GM11168 (cell line): Measurements from ENCODE around the gene ITPKB.

Experiments used
- in situ Hi-C: fragments of 300-500 bp; cut with MboI; formaldehyde crosslinking; loops from one replicate; pipeline ENCODE4 v1.12.0; 2022; ENCODE audit warnings: low sequenced_read_pairs; ENCODE audit not compliant: unreplicated experiment

ITPKB gene

DNA sequence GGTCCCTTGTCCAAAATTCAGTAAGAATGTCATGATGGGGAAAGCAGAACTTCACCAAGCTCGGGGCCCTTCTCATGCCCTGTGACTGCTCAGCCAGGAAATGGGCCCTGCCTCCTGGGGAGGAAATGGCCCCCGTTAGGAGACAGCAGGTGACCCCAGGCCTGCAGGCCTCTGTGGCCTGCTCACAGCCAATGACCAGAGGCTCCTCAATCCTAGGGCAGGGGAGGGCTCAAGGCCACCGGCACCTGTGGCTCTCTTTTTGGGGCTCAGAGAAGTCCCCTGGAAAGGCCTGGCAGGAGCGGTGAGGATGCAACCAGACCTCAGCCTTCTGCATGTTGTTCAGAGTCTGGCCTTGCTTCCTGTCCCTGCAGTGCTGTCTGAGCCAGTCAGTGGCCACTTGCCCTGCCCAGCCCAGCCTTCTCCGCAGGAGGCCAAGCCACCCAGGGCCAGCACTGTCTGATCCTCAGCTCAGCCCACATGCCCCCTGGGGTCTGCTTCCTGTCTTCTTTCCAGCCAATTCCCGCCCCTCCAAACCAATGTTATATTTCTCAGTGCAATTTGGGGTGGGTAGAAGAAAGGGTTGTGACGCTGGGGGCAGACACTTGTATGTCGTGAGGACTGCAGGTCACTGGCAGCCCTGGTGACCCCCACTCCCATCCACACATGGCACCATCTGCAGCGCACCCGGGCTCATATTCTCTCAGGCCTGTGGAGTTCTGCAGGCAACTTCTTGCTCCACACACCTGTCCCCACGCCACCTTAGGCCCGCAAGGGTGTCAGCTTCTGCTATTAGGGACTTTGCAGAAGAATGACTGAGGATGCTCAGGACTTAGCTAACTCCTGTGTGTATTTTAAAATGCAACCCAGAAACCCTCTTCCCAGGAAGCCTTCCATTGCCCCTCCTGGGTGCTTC lies 83.6 kb downstream of the ITPKB start:
- in situ Hi-C loops, result loop anchor here (10.0 kb wide), 1 partner anchor 79 kb away; the partner anchor contains the start of gene ITPKB

- in situ Hi-C loops, result loop anchor here (10.0 kb wide), 1 partner anchor 80 kb away; the partner anchor contains the start of gene ITPKB
These were observed 84.4 kb downstream of the ITPKB start for GRCh38 chr1:226654668-226655055.

- in situ Hi-C loops, result loop anchor here (10.0 kb wide), 1 partner anchor 81 kb away; the partner anchor contains the start of gene ITPKB
These were observed 84.9 kb downstream of the ITPKB start for GRCh38 chr1:226654046-226654667.

GRCh38 chr1:226653311-226653921 lies 85.7 kb downstream of the ITPKB start:
- in situ Hi-C loops, result loop anchor here (10.0 kb wide), 1 partner anchor 81 kb away; the partner anchor contains the start of gene ITPKB

GRCh38 chr1:226652613-226653012 lies 86.5 kb downstream of the ITPKB start:
- in situ Hi-C loops, result loop anchor here (10.0 kb wide), 1 partner anchor 82 kb away; the partner anchor contains the start of gene ITPKB

DNA sequence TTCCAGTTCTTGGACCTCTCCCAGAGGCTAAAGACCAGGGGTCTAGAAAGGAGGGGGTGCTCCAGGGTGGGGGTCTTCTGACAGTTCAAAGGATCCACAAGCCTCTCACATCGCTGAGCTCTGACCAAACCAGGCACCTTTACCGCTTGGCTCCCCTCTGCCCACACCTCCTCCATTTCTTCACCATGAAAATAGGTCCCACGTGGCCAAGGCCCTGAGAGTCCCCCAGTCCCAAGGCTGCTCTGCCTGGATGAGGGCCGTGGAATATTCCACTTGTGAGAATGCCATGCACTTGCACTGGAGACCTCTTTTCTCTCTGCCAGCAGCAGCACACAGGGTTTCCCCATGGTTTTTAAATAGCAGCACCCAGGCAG lies 87.4 kb downstream of the ITPKB start:
- in situ Hi-C loops, result loop anchor here (10.0 kb wide), 1 partner anchor 83 kb away; the partner anchor contains the start of gene ITPKB

GRCh38 chr1:226651041-226651731 lies 87.9 kb downstream of the ITPKB start:
- in situ Hi-C loops, result loop anchor here (10.0 kb wide), 1 partner anchor 84 kb away; the partner anchor contains the start of gene ITPKB

DNA sequence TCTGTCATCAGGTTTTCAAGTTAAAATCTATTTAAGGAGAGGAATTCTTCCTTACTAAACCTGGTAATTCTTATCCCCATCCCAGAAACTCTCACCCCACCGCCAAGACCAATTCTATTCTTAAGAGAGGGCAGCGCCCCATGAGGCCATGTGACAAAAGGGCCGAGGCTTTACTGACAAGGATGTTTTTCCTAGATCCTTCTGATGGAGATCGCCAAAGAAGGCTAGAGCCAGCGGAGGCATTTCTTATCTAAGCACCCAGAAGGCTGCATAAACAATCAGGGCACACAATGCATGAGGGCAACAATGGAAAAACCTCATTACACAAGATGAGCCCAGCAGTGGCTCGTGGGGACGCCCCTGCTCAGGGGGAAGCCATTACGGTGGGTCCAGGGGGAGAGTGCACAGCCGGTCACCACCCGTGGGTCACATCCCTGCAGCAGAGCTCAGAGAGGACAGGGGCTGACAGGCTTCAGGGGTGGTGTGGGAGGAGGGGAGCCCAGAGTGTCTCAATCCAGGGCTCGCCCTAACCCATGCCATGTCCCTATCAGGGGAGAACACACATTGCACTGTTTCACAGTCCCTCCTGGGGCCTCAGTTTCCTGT lies 88.7 kb downstream of the ITPKB start:
- in situ Hi-C loops, result loop anchor here (10.0 kb wide), 1 partner anchor 84 kb away; the partner anchor contains the start of gene ITPKB

DNA sequence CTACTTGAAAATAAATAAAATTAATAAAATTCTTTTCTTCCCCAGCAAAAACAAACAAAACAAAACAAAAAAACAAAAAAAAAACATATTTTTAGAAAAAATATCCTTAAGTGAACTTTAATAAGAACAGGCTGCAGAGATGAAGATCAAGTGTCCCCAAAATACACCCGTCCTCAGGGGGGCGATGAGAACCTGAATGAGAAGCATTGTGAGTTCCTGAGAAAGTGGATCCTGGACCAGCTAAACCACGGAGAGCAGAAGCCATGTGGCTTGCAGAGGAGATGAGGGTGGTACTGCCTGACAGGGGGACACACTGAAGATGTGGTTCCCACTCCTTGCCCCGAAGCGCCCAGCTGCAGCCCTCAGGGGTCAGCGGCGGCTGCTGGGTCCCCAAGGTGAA lies 89.3 kb downstream of the ITPKB start:
- in situ Hi-C loops, result loop anchor here (10.0 kb wide), 1 partner anchor 85 kb away; the partner anchor contains the start of gene ITPKB

- in situ Hi-C loops, result no loop called here
These were observed 89.8 kb downstream of the ITPKB start for GRCh38 chr1:226649244-226649643.

- in situ Hi-C loops, result no loop called here
These were observed 90.7 kb downstream of the ITPKB start for GRCh38 chr1:226648421-226648820.

DNA sequence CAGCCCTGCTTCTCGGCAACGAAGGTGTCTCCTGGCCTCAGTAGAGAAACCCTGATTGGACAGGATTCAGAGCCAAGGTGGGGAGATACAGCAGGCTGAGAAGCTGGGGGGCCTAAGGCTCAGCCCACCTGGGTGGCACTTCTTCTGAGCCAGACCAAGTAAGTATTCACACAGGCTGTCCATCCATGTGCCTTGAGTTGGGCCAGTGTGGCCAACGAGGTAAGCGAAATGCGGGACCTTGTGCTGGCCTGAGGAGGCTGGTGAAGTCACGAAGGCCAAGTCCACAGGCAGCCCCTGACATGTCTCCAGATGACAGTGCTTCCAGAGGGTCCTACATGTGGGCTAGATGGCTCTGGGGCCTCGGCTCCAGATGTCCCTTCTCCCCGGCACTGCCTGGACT lies 91.4 kb downstream of the ITPKB start:
- in situ Hi-C loops, result no loop called here

DNA sequence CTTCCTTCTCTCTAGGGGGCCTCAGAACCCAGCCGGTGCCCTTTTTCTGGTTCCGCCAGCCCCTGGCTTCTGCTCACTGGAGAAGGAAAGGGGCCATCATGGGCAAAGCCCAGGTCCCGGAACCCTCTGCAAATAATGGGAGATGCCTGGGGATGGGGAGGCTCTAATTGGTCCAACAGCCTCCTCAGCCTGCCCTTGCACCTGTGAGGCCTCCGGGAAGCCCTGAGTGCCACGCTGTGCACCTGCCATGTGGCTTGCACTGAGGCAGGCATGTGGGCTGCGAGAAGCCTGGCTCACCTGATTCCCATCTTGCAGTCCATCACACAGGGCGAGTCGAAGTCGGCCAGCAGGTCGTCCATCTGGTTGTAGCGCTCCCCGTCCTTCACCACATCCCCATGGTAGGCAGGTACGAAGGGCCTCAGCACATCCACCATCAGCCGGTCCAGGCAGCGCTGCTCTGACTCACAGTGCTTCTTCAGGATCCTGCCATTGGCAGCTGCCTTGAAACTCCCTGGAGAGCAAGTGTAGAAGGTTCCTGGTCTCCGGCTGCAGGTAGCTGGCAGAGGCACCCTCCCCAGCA lies 92.1 kb downstream of the ITPKB start:
- in situ Hi-C loops, result no loop called here

GRCh38 chr1:226646026-226646869 lies 92.8 kb downstream of the ITPKB start:
- in situ Hi-C loops, result no loop called here

- in situ Hi-C loops, result no loop called here
These were observed 93.7 kb downstream of the ITPKB start for GRCh38 chr1:226645279-226645976.

DNA sequence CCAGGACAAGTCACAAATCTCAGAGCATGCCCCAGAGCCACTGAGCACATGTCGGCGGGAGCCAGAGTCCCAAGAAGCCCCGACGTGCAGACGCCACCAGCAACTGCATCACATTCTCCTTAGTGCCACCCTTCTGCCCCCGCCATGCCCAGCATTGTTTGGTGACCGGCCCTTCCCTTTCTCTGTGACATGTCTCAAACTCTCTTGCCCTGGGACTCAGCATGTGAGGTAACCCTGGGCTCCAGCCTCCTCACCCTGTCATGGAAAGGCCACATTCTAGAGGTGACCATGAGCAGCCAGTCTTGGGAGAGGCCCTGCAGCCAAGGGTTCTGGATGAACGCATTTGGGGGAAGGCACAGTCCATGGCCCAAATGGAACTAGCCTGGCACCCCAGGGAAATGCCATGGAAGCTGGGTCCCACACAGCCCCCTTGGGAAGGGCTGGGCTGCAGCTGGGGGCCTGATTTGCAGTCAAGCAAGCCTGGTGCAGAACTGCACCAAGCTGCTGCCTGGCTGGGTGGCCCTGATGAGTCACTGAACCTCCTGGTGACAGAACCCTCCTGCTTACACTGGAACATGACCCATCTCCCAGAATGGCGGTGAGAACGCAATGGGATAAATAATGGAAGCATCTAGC lies 94.4 kb downstream of the ITPKB start:
- in situ Hi-C loops, result no loop called here
